BE2C (cell line): ENCODE results near the gene CYBA.

ENCODE experiments used
- DNase-seq: peaks from one replicate; pipeline ENCODE4 v3.0.0-alpha.2; 2020
- H3K27me3 ChIP-seq: fragments of 250-450 bp; sonication (Bioruptor Pico); 2 replicates; pipeline ENCODE4 v1.5.1; 2020; ENCODE audit warnings: mild to moderate bottlenecking
- H3K36me3 ChIP-seq: fragments of 250-450 bp; sonication (Bioruptor Pico); 2 replicates; pipeline ENCODE4 v1.5.1; 2020; ENCODE audit warnings: mild to moderate bottlenecking
- H3K4me1 ChIP-seq: fragments of 250-450 bp; sonication (Bioruptor Pico); 2 replicates; pipeline ENCODE4 v1.5.1; 2020
- H3K4me3 ChIP-seq: 2 replicates; pipeline ENCODE4 v1.5.1; 2011; ENCODE audit warnings: low read depth, low read length
- H3K9me3 ChIP-seq: fragments of 250-450 bp; sonication (Bioruptor Pico); 2 replicates; pipeline ENCODE4 v1.5.1; 2020
- CTCF ChIP-seq: IDR thresholded peaks from 2 replicates; pipeline ENCODE4 v1.5.1; 2012; ENCODE audit warnings: mild to moderate bottlenecking, low read depth, low read length

The CYBA gene

GRCh38 chr16:88629835-88630234 lies 21.0 kb downstream of the CYBA start:
- H3K27me3 ChIP-seq = no peaks in the 10 kb centered on the region
- no peaks in the 10 kb centered on the region for H3K9me3 ChIP-seq
- H3K4me3 ChIP-seq = no peak overlapping the region
- no peaks in the 10 kb centered on the region for H3K4me1 ChIP-seq
- no peak for TF ChIP-seq CTCF
- DNase-seq = no peak
- peaks cover 42% of the 10 kb centered on the region for H3K36me3 ChIP-seq

GRCh38 chr16:88628512-88628974 lies 22.3 kb downstream of the CYBA start:
- peak; percentile 77 for DNase-seq
- H3K4me1 ChIP-seq = no peaks in the 10 kb centered on the region
- H3K9me3 ChIP-seq = no peaks in the 10 kb centered on the region
- H3K27me3 ChIP-seq = no peaks in the 10 kb centered on the region
- peak; percentile 79 for TF ChIP-seq CTCF
- no peak overlapping the region for H3K4me3 ChIP-seq
- H3K36me3 ChIP-seq = peaks cover 55% of the 10 kb centered on the region

- DNase-seq = no peak
These were observed 23.1 kb downstream of the CYBA start for GRCh38 chr16:88627531-88628411.

GRCh38 chr16:88626646-88627045 lies 24.2 kb downstream of the CYBA start:
- no peaks in the 10 kb centered on the region for H3K9me3 ChIP-seq
- H3K4me1 ChIP-seq = no peaks in the 10 kb centered on the region
- no peak for TF ChIP-seq CTCF
- H3K36me3 ChIP-seq = peaks cover 70% of the 10 kb centered on the region
- no peaks in the 10 kb centered on the region for H3K27me3 ChIP-seq
- no peak for DNase-seq
- no peak overlapping the region for H3K4me3 ChIP-seq

More at GRCh38 chr16:88627531-88628411, 23.1 kb downstream of the CYBA start:
- Histone ChIP-seq H3K4me3 (no peak overlapping the region), H3K27me3 (no peaks in the 10 kb centered on the region), H3K4me1 (no peaks in the 10 kb centered on the region), H3K9me3 (no peaks in the 10 kb centered on the region), H3K36me3 (peaks cover 59% of the 10 kb centered on the region)
- TF ChIP-seq CTCF = no peak

- no peak overlapping the region for H3K4me3 ChIP-seq
- DNase-seq = no peak
- no peaks in the 10 kb centered on the region for H3K9me3 ChIP-seq
- H3K27me3 ChIP-seq = no peaks in the 10 kb centered on the region
- H3K36me3 ChIP-seq = peaks cover 64% of the 10 kb centered on the region
- H3K4me1 ChIP-seq = no peaks in the 10 kb centered on the region
- TF ChIP-seq CTCF = no peak
These were observed 25.8 kb downstream of the CYBA start for GRCh38 chr16:88624977-88625576.

GRCh38 chr16:88624481-88624880 lies 26.4 kb downstream of the CYBA start:
- Histone ChIP-seq H3K9me3 (no peaks in the 10 kb centered on the region), H3K27me3 (no peaks in the 10 kb centered on the region), H3K36me3 (peaks cover 64% of the 10 kb centered on the region), H3K4me3 (no peak overlapping the region), H3K4me1 (no peaks in the 10 kb centered on the region)
- no peak for DNase-seq
- no peak for TF ChIP-seq CTCF
